Erythroblast (primary cell): ENCODE results near the gene SNED1.
"Not testable (repeated sequence)": the region's sequence is repeated elsewhere in the genome, so short reads cannot be mapped to it uniquely, and the experiment has no call there.

Experiments used
- DNase-seq, 2 experiments: peaks; one replicate each; lab custom pipeline; 2025; lab: John Stamatoyannopoulos, UW
- GATA1 ChIP-seq: IDR thresholded peaks from 2 replicates; pipeline ENCODE4 v1.6.1; 2011; ENCODE audit warnings: low read depth, mild to moderate bottlenecking, control low read depth, low read length, moderate library complexity
- POLR2A ChIP-seq: IDR thresholded peaks from 2 replicates; pipeline ENCODE4 v1.6.1; 2011; ENCODE audit warnings: mild to moderate bottlenecking, low read length

Gene SNED1

GRCh38 chr2:241087420-241088268, 89.2 kb downstream of the SNED1 start:
- DNase-seq: no peak
- no peak for TF ChIP-seq POLR2A
- TF ChIP-seq GATA1: no peak

GRCh38 chr2:241088376-241088775, 90.0 kb downstream of the SNED1 start:
- TF ChIP-seq POLR2A (no peak), GATA1 (no peak)
- DNase-seq: no peak

GRCh38 chr2:241088791-241089732, 90.6 kb downstream of the SNED1 start:
- TF ChIP-seq POLR2A (no peak), GATA1 (no peak)
- DNase-seq: no peak

- TF ChIP-seq GATA1: no peak
- no peak for DNase-seq
These were observed 92.8 kb downstream of the SNED1 start for GRCh38 chr2:241091201-241091600.

GRCh38 chr2:241091734-241092445, 93.5 kb downstream of the SNED1 start:
- DNase-seq: no peak
- TF ChIP-seq GATA1: no peak
- no peak for TF ChIP-seq POLR2A

- DNase-seq: peak in 1 of 2 experiments; percentile 46
- TF ChIP-seq POLR2A: no peak
- TF ChIP-seq GATA1: no peak
These were observed 94.3 kb downstream of the SNED1 start for GRCh38 chr2:241092677-241093076.

- not testable (repeated sequence) for DNase-seq
These were observed 94.8 kb downstream of the SNED1 start for GRCh38 chr2:241093133-241093781.

- no peak for DNase-seq
- TF ChIP-seq POLR2A: no peak
- no peak for TF ChIP-seq GATA1
These were observed 95.8 kb downstream of the SNED1 start for GRCh38 chr2:241094172-241094571.

GRCh38 chr2:241094924-241095420, 96.6 kb downstream of the SNED1 start:
- TF ChIP-seq POLR2A (no peak), GATA1 (no peak)
- no peak for DNase-seq

- DNase-seq: no peak
- no peak for TF ChIP-seq GATA1
- TF ChIP-seq POLR2A: no peak
These were observed 97.3 kb downstream of the SNED1 start for GRCh38 chr2:241095594-241096290.

GRCh38 chr2:241096979-241097378, 98.6 kb downstream of the SNED1 start:
- TF ChIP-seq GATA1 (no peak), POLR2A (no peak)

GRCh38 chr2:241099246-241099645, 100.8 kb downstream of the SNED1 start:
- DNase-seq: no peak
- no peak for TF ChIP-seq POLR2A
- TF ChIP-seq GATA1: no peak

More at GRCh38 chr2:241096979-241097378, 98.6 kb downstream of the SNED1 start:
- no peak for DNase-seq

- TF ChIP-seq GATA1 (no peak), POLR2A (peak; percentile 76)
- peak; percentile 91 to 94 for DNase-seq
These were observed 103.9 kb downstream of the SNED1 start, which contains the start of gene MTERF4 for GRCh38 chr2:241102239-241102803. Gene MTERF4 (minus strand): TSS chr2:241102287. CDS start chr2:241102273, 14 bp downstream.
